ENCODE measurements around the gene OR10AD1. TPM values are rescaled to one million over a fixed set of nuclear protein-coding genes. Genes with fewer than 3 reads are reported as not detected.

OR10AD1 gene
- total RNA-seq, 1 donor from 2014 or later = not detected

- Mint-ChIP-seq H3K36me3 (ENCODE audit: insufficient read depth) (no peaks in the 10 kb centered on the region), H3K27me3 (peaks cover 25% of the 10 kb centered on the region), H3K27ac (no peak overlapping the region), H3K4me3 (ENCODE audit: low read depth) (no peak overlapping the region), H3K9me3 (ENCODE audit: low read depth) (no peaks in the 10 kb centered on the region), H3K4me1 (ENCODE audit: low read depth) (no peaks in the 10 kb centered on the region)
- no peak for DNase-seq (ENCODE audit: low spot score, unreplicated experiment)
- TF ChIP-seq, protein P1, sequence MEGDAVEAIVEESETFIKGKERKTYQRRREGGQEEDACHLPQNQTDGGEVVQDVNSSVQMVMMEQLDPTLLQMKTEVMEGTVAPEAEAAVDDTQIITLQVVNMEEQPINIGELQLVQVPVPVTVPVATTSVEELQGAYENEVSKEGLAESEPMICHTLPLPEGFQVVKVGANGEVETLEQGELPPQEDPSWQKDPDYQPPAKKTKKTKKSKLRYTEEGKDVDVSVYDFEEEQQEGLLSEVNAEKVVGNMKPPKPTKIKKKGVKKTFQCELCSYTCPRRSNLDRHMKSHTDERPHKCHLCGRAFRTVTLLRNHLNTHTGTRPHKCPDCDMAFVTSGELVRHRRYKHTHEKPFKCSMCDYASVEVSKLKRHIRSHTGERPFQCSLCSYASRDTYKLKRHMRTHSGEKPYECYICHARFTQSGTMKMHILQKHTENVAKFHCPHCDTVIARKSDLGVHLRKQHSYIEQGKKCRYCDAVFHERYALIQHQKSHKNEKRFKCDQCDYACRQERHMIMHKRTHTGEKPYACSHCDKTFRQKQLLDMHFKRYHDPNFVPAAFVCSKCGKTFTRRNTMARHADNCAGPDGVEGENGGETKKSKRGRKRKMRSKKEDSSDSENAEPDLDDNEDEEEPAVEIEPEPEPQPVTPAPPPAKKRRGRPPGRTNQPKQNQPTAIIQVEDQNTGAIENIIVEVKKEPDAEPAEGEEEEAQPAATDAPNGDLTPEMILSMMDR (IDR thresholded peaks at IDR 0.05; ENCODE audit: unreplicated experiment) = peak; percentile 96
These were observed 37.8 kb downstream of the OR10AD1 start for GRCh38 chr12:48165089-48165981.

GRCh38 chr12:48164451-48164850, 38.6 kb downstream of the OR10AD1 start:
- DNase-seq (ENCODE audit: low spot score, unreplicated experiment) = no peak
- H3K4me1 Mint-ChIP-seq (ENCODE audit: low read depth) = no peaks in the 10 kb centered on the region
- H3K27ac Mint-ChIP-seq = no peak overlapping the region
- peaks cover 25% of the 10 kb centered on the region for H3K27me3 Mint-ChIP-seq
- TF ChIP-seq, protein P1 (IDR thresholded peaks at IDR 0.05; ENCODE audit: unreplicated experiment) = no peak
- no peak overlapping the region for H3K4me3 Mint-ChIP-seq (ENCODE audit: low read depth)
- no peaks in the 10 kb centered on the region for H3K9me3 Mint-ChIP-seq (ENCODE audit: low read depth)
- no peaks in the 10 kb centered on the region for H3K36me3 Mint-ChIP-seq (ENCODE audit: insufficient read depth)

- TF ChIP-seq, protein P1 (IDR thresholded peaks at IDR 0.05; ENCODE audit: unreplicated experiment) = no peak
- H3K27ac Mint-ChIP-seq = no peak overlapping the region
- H3K27me3 Mint-ChIP-seq = peaks cover 25% of the 10 kb centered on the region
- H3K36me3 Mint-ChIP-seq (ENCODE audit: insufficient read depth) = no peaks in the 10 kb centered on the region
- no peaks in the 10 kb centered on the region for H3K4me1 Mint-ChIP-seq (ENCODE audit: low read depth)
- no peaks in the 10 kb centered on the region for H3K9me3 Mint-ChIP-seq (ENCODE audit: low read depth)
- no peak for DNase-seq (ENCODE audit: low spot score, unreplicated experiment)
- H3K4me3 Mint-ChIP-seq (ENCODE audit: low read depth) = no peak overlapping the region
These were observed 39.8 kb downstream of the OR10AD1 start for GRCh38 chr12:48163150-48163747.

DNA sequence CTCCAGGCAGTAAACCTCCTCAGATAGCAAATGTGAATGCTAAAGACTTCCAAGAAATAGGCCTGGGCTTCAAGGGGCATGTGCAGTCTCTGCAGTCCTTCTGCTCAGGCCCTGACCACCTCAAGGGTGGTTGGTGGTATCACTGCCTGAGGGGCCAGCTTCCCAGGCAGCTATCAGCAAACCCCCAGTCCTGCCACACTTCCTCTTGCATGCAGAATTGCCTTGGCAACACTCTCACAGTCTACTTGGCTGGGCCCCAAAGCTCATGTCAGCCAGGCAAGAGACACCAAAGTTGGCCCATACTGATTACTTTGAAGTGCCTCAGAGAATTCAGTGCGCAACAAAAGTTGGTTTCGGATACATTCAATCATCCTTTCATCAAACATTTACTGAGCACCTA, 42.3 kb downstream of the OR10AD1 start:
- Mint-ChIP-seq H3K4me1 (ENCODE audit: low read depth) (peaks cover 5% of the 10 kb centered on the region), H3K4me3 (ENCODE audit: low read depth) (no peak overlapping the region), H3K9me3 (ENCODE audit: low read depth) (no peaks in the 10 kb centered on the region), H3K27ac (no peak overlapping the region), H3K36me3 (ENCODE audit: insufficient read depth) (no peaks in the 10 kb centered on the region), H3K27me3 (peaks cover 19% of the 10 kb centered on the region)
- TF ChIP-seq, protein P1 (IDR thresholded peaks at IDR 0.05; ENCODE audit: unreplicated experiment) = no peak
- DNase-seq (ENCODE audit: low spot score, unreplicated experiment) = no peak

GRCh38 chr12:48160046-48160445, 43.0 kb downstream of the OR10AD1 start:
- Mint-ChIP-seq H3K9me3 (ENCODE audit: low read depth) (no peaks in the 10 kb centered on the region), H3K4me3 (ENCODE audit: low read depth) (no peak overlapping the region), H3K36me3 (ENCODE audit: insufficient read depth) (no peaks in the 10 kb centered on the region), H3K27ac (no peak overlapping the region), H3K4me1 (ENCODE audit: low read depth) (peaks cover 5% of the 10 kb centered on the region), H3K27me3 (peaks cover 16% of the 10 kb centered on the region)
- TF ChIP-seq, protein P1 (IDR thresholded peaks at IDR 0.05; ENCODE audit: unreplicated experiment) = no peak
- no peak for DNase-seq (ENCODE audit: low spot score, unreplicated experiment)
